Germinal center (tissue), 1 donor: Measurements from ENCODE around the gene CAPN14.

ENCODE experiments used
- DNase-seq: peaks from one replicate; pipeline ENCODE4 v3.0.0; 2012; ENCODE audit warnings: mixed read lengths, low spot score

Gene CAPN14

GRCh38 chr2:31217465-31218200, at the start of gene CAPN14:
TSS of gene CAPN14 (minus strand) at chr2:31217515. CDS start at chr2:31205447, 12,068 bp downstream.
- no peak for DNase-seq

DNA sequence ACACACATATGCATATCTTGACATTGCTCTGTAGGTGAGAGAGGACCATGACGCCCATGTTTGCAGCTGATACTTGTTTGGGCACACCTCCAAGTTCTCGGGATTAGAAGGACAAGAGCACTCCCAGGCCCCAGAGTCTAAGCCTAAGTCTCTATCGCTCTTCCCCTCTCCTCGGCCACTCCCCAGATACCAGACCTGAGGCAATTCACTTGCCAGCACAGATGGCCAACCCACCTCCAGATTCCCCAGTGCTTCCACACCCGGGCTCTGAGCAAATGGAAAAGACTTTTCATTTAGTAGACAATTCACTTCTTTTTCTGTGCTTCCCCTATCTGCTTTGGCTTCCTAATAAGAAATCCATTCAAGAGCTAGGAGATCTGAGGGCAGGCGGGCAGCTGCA, 49.5 kb upstream of the CAPN14 start:
- DNase-seq: no peak

GRCh38 chr2:31265234-31265633, 47.9 kb upstream of the CAPN14 start:
- DNase-seq: no peak

GRCh38 chr2:31263636-31264190, 46.4 kb upstream of the CAPN14 start:
- no peak for DNase-seq

DNA sequence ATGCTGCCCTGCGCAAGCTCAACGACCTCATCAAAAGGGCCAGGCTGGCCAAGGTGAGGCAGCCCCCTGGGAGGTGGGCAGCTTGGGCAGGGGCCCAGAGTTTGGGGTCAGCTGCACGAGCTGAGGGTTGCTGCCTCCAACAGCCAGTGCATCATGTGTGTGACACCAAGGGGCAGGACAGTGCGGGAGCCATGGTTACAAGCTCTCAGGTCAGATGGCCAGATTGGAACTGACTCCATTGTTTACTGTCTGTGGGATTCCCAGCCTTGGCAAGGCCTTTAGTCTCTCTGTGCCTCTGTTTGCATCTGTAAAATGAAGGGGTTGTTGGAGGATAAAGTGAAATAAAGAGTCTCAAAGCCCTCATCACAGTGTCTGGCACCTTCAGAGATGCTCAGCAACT, 43.6 kb upstream of the CAPN14 start:
- no peak for DNase-seq

- DNase-seq: no peak
Observed at GRCh38 chr2:31259075-31259474, 41.8 kb upstream of the CAPN14 start.

GRCh38 chr2:31258351-31258750, 41.0 kb upstream of the CAPN14 start:
- DNase-seq: peak; percentile 79

- DNase-seq: peak; percentile 55
Observed at GRCh38 chr2:31256611-31257382, 39.5 kb upstream of the CAPN14 start.

GRCh38 chr2:31255911-31256571, 38.7 kb upstream of the CAPN14 start:
- DNase-seq: peak; percentile 77

- no peak for DNase-seq
Observed at GRCh38 chr2:31254237-31255203, 37.2 kb upstream of the CAPN14 start.

DNA sequence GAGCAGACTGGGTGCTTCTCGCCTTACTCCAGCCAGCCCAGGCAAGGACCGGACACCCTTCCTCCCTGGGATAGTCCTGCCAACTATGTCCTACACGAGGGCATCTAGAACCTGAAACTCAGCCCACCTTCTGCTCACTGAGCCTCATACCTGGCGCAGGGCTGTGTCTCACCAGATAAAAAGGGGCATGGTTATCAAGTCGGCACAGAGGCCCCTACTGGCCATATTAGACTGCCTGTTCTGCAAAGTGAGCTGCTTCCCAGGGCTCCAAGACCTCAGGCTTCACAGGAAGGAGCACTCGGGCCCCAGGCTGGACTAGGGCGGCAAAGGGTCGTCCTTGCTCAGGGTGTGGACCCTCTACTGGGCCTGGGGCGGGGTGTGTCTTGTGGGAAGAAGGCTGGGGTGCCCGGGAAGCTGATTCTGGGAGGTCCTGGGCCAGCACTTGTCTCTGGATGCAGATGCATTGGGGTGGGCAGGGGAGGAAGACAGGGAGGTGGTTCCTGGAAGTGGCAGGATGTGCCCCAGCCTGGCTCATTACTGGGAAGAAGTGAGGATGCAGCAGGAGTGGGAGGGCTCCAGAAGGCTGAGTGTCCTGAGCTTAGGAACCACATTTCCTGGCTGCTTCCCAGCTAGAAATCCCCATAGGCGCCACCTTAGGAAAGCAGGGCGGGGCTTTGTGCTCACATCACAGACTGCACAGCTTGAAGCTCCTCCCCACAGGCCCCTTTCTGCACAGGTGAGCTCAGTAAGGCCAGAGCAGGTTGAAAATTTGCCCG, 36.2 kb upstream of the CAPN14 start:
- DNase-seq: peak; percentile 22

DNA sequence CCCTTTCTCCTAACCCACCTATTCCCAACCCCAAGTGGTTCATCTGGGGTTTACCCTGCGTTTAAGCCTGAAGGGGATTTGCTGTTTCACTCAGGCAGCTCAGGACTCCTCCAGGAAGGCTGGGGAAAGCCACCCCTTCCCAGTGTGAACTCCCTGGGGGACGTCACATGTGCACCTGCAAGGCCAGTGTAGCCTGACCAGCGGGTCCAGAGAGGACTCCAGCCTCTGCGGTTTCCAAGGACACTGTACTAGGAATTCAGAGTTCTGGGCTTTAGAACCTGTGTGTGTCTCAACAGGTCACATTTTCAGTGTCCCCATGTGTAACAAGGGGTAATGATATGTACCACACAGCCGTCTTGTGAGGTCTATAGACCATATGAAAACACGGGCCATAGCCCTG, 34.5 kb upstream of the CAPN14 start:
- DNase-seq: no peak

GRCh38 chr2:31251018-31251417, 33.7 kb upstream of the CAPN14 start:
- DNase-seq: no peak

GRCh38 chr2:31249009-31249690, 31.8 kb upstream of the CAPN14 start:
- DNase-seq: no peak

DNA sequence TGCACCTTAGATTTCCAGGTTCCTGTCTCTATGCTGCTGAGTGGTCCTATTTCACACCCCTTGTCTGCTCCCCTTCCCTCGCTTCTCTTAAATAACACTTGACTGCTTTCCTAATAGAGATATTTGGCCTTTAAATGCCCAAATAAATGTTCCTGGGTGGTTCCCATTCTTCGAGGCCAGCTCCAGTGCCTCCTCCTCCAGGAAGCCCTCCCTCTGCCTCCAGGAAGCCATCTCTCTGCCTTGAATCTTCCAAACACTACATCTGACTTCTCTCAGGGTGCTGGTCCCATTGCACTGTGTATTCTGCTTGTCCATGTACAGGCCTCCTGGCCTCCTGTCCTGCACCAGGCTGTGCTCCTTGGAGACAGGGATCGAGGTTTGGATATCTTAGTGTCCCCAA, 30.8 kb upstream of the CAPN14 start:
- DNase-seq: no peak

DNA sequence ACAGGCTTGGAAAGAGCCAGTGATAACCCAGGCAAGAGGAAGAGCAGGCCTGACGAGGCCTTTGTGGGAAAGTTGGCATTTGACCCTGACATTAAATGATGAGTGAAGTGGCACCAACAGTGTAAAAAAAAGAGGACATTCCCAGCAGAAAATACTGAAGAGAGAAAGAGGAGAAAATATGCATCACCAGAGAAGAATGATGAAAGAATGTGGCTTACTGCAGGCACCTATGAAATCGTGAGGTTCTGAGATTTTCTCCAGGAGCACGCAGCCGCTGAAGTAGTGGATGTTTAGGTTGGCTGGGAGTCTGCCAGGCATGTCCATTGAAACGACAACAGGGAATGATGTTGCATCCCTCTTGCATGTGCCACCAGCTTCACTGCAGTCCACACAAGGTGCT, 30.4 kb upstream of the CAPN14 start:
- DNase-seq: no peak

DNA sequence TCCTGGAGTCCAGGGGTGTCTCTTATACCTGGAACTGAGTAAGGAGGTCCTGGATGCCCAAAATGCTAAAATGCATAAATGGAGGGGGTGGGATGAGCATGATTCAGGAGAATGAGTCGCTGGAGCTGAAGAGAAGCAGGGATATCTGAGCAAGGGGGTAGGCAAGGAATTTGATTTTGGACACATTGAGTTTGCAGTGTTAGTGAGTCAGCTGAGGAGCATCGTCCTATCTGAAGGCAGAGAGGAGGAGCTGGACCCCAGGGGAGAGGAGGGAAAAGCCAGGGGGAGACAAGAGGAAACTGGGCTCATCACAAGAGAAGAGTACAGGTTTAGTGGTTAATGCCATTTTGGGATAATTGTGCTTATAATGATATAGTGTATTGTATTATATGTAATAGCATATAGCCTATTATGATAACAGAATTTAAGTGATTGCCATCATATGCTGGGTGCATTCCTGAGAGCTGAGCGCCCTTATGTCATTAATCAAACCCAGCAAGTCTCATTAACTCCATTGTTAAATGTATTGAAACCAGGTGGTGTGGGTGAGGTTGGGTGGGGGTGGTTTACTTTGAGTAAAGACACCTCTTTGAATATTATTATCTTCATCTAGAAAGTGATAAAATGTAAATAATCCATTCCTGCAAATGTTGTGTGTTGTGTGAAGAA, 29.0 kb upstream of the CAPN14 start:
- DNase-seq: no peak

DNA sequence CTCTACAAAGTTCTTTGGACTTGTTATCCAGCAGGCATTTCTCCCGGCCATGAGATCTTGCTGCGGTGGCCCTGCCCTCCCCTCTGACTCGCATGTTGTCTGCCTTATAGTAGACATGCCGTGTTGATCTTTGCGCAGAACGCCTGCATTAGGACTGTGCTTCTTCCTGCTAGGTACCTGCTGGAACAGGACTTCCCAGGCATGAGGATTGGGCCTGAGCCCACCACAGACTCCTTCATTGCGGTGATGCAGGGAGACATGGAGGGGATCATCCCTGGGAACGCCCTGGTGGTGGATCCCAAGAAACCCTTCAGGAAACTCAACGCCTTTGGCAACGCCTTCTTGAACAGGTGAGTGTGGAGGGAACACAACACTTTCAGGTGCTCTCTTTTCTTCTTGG, 26.8 kb upstream of the CAPN14 start:
- DNase-seq: no peak

- DNase-seq: no peak
Observed at GRCh38 chr2:31243053-31243452, 25.7 kb upstream of the CAPN14 start.
